GM11168 (cell line): Measurements from ENCODE around the gene ADAM19.

Experiments used
- in situ Hi-C: fragments of 300-500 bp; cut with MboI; formaldehyde crosslinking; loops from one replicate; pipeline ENCODE4 v1.12.0; 2022; ENCODE audit warnings: low sequenced_read_pairs; ENCODE audit not compliant: unreplicated experiment

Gene ADAM19

DNA sequence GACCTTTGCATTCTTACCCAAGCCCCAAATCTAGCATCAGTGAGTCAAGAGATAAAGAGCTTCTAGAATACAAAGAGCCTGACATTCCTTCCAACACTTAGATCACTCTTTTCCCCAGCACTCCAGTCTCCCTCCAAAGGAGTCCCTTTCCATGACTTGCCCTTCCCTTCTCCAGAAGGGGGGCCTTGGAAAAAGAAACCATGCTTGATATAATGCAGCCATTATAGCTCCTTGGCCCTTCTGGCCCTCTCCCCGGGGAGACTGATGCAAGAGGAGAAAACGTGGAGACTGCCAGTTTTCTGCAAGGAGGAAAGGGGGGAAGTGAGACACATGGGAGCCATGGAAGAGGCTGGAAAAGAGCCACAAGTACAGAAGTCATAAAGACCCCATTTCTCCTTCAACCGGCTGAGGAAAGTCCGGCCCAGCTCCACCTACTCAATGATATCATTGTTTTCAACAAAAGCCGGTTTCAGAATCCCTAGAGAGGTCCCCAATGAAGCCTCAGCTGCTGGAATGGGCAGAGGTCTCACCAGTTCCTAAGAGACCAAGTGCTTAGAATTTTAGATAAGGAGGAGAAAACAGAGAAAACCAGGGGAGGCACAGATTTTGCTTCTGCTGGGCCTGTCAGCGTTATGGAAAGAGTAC lies 29.0 kb downstream of the ADAM19 start:
- in situ Hi-C loops: no loop called here

DNA sequence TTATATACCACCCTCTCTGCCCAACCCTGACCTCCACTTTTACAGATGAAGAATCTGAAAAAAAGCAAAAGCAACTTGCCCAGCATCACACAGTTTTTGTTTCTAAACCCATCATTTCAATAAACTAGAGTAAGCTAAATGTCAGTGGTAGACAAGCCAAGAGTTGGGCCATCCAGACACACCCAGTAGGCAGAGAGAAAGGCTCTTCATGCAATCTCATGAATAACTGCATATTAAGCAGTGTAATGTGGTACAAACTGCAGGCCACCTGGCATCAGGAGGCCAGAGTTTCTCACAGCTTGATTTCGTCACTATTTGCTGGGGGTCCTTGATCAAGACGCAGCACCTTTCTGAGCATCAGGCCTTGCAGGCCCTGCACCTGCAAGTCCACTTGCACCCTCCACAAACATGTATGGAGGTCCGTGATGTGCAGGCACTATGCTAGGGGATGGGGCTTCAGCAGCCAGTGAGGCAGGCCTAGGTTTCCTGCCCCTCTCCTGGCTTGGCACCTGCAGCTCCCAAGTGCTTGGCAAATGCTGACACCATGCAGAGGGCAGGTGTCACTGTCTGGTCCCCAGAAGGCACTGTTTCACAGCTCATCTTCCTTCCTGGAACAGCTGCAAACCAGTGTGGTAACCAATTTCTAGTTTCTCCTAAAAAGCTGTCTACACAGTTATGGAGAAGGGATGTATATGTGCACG lies 29.8 kb downstream of the ADAM19 start:
- in situ Hi-C loops: no loop called here

DNA sequence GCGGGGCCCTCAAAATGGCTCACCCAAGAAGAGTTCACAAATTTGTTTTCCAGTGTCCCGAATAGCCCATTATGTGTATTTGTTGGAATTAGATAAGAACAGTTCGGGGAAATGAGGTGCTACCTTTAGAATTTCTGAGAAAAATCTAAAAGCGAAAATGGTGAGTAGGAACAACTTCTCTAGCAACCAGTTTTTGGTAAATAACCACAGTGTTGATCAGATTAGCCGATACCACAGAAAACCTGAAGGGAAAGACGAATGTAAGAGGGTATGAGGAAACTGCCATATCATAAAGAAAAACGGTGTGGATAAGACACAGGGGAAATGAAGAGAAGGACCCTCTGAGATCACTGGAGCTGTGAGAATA lies 31.0 kb downstream of the ADAM19 start:
- in situ Hi-C loops: no loop called here

DNA sequence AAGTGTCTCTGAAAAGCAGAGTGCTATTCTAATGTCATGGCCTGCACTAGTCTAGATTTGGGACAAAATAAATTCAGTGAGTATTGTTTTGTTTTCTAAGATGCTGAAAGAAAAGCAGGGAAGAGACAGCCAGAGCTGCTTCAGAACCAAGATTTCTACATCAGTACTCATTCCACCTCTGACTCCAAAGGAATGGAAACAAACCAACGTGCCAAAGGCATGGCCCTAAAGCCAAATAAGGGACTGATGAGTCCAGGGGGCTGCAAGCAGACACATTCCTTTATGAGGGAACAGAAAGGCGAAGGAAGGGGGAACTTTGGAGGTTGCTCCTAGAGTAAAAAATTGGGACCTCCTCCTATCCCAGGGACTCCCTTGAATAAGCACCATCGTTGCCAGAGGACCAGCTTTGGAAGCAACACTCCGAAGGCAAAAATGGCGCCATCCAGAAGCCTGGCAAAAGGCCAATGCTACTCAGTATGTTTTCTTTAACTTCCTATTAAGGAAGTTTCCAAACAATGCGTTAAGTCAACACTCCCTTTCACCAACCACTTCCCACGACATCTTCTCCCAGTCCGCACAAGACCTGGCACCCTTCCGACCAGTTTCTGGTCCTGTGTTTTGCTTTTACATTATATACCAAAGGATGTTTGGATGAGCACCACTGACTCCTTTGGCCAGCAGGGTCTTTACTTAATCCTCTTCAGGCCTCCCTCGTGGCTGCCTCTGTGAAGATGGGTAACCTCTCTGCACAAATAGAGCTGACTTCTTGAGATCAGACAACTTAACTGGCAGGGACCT lies 31.6 kb downstream of the ADAM19 start:
- in situ Hi-C loops: no loop called here

DNA sequence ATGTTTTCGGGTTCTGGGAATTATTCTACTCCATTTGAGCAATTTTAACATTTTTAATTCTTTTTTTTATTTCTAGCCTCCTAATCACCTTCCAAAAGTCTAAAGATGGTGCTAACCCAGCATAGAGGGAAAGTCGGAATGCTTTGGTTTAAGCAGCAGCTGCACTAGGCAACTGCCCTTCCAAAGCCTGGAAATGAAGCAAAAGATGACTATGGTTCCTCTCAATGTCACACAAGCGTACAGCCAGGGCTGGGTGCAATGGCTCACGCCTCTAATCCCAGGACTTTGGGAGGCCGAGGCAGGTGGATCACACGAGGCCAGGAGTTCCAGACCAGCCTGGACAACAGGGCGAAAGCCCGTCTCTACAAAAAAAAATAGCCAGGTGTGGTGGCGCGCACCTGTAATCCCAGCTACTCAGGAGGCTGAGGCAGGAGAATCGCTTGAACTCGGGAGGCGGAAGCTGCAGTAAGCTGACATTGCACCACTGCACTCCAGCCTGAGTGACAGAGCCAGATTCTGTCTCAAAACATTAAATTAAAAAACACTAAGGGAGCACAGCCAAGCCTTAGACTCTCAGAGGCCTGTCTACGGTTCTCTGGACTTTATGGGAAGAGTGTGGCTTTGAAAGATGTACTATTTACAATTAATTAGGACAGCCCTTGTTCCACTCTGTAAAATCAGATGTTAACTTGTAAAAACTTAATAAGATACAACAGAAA lies 33.1 kb downstream of the ADAM19 start:
- in situ Hi-C loops: no loop called here

DNA sequence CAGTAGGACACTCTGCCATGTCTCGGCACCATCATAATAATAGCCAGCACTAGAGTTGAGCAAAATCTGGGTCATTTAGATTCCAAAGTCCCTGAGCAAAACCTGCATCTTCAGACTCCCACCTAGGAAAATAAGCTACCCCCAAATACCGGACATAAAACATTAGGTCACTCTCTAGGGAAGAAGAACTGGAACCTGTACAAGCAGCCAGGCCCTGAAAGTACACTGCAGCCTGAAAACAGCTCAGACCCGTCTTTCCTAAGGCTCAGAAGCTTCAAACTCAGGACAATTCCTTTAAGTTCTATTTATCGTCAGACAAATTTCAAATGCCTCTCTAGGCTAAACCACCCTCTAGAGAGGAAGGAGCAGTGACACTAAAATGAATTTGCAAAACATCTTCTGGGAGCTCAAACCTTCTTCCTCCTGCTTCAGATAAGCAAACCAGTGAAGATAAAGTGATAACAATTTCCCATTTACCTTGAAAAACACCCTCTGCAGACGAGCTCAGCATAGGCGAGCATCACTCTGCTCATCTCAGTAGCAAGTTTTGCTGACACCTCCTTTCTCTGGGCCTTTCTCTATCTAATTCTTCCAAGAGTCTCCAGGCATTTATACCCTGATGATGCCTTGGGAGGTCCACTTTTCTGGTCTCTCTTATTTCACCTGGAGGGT lies 34.0 kb downstream of the ADAM19 start:
- in situ Hi-C loops: no loop called here

DNA sequence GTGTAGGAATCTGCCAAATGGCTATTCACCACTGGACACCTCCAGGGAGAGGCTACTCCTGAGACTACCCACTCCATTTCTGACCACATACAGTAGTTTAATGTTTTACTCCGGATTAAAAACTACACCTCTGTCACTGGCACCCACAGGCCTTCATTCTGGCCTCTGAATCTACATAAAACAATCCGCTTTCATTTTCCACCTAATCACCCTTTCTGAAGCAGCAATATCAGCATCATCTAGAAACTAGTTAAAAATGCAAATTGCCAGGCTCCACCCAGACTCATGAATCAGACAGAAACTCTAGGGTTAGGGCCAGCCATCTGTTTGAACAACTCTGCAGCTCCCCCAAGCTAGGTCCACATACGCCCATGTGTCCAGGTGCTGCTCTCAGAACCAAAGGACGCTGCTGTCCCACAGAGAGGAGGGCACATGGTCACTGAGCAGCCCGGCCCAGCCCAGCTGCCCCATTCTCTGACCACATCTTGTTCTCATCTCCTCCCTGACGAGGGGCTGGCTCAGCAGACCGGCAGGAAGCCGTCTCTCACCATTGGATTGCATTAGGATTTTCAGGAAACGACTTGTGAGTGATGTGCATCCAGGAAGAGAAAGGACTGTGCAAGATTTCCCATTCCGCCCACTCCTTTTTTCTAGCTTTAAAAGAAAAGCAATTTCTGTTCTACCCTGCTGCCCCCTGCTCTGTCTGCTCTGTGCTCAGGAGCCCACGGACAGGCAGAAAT lies 34.7 kb downstream of the ADAM19 start:
- in situ Hi-C loops: no loop called here

DNA sequence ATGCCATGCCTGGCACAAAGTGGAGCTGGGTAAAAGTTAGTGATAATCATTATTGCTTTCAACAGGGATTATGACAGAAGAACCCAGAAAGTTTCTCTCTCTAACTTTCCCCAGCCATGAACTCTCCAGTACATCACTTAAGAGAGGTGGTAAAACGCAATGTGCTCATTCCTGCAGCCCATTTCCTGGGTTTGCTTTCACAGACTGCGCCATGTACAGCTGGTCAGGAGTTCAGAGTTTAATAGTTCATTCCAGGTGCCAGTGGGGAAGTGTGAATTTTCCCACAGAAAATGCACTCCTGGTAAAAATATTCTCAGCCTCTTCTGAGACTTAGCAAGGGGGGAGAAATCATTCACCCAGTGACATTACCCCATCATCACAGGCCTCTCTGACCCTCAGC lies 35.5 kb downstream of the ADAM19 start:
- in situ Hi-C loops: no loop called here

DNA sequence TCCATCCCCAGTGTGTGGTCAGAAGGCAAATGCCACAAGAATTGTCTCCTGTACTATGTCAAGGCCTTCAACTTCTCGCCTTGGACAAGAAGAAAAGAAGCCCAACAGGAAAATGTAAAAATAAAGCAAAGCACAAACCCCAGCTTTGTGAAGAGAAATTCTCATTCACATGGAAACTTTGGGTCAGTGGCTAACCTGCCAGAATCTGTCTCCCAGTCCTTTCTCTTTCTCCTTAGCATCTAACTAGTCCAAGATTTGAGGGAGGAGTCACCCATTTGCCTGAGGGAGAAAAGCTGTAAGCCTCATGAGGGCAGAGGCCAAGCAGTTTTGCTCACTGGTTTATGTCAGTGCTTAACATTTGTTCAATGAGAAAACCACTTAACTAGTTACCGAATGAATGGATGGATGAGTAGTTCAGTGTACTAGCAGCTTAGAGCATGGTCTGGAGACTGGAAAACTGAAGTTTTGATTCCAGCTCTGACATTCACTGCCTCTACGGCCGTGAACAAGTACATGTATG lies 36.0 kb downstream of the ADAM19 start:
- in situ Hi-C loops: no loop called here

DNA sequence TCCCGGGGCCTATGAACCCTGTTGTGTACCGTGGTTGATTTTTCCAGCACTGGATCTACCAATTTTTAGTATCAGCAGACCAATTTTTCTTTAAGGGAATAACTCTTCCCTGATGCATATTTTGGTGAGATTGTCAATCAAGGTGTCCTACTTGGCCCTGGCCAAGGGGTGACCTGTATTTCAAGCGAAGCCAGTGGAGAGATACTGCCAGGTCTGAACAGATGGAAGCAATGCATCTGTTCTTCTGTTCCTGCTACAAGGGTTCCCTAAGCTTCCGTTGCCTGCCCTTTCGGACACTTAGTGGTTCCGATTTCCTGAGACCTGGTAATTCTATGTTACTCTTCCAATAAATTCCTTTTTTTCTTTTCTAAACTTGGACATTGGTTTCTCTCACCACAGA lies 37.3 kb downstream of the ADAM19 start:
- in situ Hi-C loops: no loop called here

DNA sequence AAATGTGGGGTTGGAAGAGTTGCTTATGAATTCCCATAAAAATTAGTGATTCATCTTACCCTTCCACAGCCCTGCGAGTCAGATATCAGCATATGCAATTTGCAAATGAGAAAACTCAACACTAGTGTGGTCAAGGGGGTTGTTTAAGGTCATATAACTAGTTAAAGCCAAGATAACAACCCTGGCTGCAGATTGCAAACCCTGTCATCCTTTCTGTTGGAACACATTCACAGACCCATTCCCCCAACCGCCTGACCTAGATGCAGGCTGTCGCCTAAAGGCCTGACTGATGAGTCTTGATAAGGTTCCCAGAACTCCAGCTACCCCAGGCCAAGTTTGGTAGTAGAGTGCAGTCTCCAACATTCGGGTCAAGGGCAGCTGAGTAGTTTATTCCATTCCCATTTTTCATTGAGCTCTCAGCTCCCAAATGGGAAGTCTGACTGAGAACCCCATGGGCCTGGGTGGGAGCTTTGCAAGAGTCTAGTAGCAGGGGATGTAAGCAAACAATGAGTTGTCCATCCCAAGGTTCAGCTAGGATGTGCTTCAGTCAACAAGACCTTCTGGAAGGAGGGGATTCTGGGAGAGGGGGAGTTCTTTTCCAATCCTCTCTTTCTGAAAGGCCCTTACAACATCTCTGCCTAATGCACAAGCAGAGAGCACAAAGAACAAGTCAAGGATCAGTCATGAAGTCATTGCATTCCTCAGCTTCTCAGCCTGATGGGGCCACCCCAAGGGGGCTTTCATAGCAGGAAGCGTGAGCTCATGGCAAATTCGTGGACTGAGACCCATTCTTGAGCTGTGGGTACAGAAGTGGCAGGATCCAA lies 40.3 kb downstream of the ADAM19 start:
- in situ Hi-C loops: no loop called here

DNA sequence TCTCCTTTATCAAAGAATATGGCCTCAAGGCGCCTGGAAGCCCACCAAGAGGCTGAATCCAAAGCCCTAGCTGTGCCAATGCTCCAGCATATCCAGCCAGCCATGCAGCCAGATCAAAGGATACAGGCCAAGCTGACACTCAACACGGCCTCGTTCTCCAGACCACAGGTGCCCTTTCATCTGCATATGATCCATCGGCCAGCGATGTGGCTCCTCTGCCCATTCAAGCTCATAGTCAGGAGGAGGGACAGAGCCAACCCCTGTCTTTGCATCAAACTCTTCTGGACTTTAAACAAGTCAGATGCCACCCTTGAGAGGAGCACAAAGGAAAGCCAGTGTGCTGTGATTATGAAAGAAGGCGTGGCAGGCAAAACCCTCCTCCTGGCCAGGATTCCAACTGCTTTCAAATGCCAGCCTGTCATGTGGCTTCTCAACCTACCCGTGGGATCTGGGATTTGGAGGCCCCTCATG lies 42.5 kb downstream of the ADAM19 start:
- in situ Hi-C loops: no loop called here

DNA sequence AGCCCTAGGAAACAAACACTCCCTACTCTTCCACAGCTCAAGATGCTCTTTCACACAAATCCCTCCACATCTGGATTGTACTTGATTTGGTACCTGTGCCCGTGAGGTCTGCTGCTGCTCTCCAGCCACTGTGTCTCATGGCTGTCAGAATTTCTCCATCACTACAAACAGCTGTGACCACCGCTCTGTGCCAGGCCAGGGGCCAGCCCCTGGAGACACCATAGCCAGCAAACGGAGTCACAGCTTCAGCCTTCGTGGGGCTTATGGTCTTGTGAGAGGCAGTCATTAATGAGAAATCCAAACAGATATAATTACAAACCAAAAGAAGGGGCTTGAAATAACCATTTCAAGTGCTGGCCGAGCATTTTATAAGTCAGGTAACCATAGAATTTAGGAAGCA lies 43.6 kb downstream of the ADAM19 start:
- in situ Hi-C loops: no loop called here

DNA sequence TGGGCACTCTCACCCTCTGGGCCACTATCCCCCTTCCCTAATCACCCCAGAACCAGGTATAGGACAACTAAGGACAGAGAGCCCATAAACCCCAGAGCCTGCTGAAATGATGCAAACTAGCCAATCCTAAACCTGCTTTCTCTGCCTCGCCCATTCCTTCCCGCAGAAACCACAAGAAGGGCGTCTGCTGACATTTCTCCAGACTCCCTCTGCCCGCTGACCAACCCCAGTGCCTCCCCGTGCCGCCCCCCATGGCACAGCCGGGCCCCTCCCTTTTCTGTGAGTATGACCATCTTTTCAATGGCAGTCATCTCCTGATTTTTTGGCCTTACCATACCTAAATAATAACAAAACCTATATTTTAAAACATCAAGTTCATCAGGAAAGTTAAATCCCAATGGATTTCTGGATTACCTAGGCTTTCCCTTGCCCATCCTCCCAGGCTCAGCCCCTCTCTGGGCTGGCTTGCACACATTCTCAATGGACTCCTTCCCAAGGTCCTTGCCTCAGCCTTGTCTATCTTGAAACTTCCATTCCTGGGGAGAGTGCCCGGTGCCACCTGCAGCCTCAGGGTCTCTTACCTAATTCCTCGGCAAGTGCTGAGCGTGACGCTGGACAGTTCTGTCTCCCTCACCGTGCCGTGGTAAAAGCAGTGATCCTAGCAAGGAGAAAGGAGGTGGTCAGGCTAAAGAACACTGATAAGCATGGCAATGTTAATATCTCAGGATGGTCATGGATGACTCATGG lies 45.2 kb downstream of the ADAM19 start:
- in situ Hi-C loops: no loop called here

DNA sequence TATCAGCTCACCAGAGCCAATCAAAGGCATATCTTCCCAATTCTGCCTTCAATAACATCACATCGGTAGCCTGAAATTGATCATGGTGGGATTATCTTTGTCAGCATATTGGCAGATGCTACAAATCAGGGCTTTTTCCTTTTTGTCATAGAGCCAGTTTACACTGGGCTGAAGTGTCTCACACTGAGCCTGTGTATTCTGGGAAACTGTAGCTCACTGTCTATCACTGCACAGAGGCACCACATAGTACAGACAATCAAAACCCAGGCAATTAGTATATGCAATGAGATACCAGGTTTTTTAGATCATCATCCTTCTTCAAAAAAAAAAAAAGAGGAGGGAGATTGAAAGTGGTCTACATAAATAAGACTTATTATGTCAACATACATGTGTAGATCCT lies 46.6 kb downstream of the ADAM19 start:
- in situ Hi-C loops: no loop called here

DNA sequence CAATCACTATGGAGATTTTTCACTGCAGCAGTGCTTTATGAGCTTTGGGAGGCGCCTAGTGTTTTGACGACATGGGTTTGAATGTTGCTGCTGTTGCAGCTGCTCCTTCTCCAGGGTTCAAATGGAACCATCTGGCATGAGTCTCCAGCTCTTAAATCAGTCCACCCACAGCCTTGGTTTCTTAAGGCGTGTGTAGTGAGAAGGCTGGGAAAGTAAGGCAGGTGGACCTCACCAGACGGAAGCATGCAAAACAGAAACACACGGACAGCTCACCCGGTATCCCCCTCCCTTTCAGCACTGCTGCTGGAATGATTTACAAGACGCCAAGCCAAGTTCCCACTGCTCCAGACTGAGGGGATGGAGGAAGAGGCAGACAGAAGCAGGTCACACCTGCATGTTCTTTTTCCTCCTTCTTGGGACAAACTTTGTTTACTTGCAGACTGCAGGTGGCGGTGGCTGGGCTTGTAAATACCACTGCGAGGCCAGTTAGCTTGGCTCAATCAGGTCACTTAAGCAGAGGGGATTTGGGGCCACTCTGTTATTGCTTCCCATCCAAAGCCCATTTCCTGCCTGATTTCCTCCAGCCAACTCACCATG lies 47.4 kb downstream of the ADAM19 start:
- in situ Hi-C loops: no loop called here

DNA sequence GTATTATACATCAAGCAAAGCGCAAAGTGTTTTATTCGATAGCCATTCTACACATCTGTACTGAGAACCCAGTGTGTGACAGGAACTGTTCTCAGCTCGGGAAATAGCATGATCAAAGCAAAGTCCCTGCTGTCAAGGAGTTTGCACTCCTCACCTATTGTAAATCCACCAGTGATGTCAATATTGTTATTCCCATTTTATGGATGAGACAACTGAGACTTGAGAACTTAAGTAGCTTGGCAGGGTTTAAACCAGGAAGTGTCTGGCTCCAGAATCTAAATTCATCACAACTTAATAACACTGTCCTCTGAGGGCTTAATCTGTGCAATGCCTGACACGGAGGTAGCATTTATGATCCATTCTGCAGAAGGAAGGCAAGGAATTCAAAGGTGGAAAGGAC lies 50.7 kb downstream of the ADAM19 start:
- in situ Hi-C loops: no loop called here
